A549 (cell line): Measurements from ENCODE around the gene CD274.

ENCODE experiments used
- CHD2 ChIP-seq: fragments of 150-350 bp; IDR thresholded peaks from 2 replicates; pipeline ENCODE4 v1.6.1; 2014; ENCODE audit warnings: low read length; ENCODE audit not compliant: partially characterized antibody
- CTCF ChIP-seq: fragments of >200 bp; sonication (Bioruptor Twin); formaldehyde crosslinking; IDR thresholded peaks from 3 replicates; pipeline ENCODE4 v1.5.1; 2016
- EP300 ChIP-seq, 2 experiments: fragments of >200 bp; sonication (Bioruptor Twin); formaldehyde crosslinking; IDR thresholded peaks; 2 replicates in 1 of 2; 3 replicates in 1 of 2; pipeline ENCODE4 v1.6.1; 2016 to 2017
- PHF8 ChIP-seq: fragments of 200-600 bp; sonication (generic); IDR thresholded peaks from 2 replicates; pipeline ENCODE4 v1.6.1; 2016; ENCODE audit warnings: low read depth, mild to moderate bottlenecking, antibody characterized with exemption, moderate library complexity, borderline replicate concordance
- POLR2A ChIP-seq: IDR thresholded peaks from 2 replicates; pipeline ENCODE4 v1.6.1; 2012; ENCODE audit warnings: mild to moderate bottlenecking, low read length
- POLR2AphosphoS2 ChIP-seq: conservative IDR thresholded peaks from 2 replicates; pipeline ENCODE4 v1.6.1; 2012; ENCODE audit warnings: low read length, improper control_type of control experiment, inconsistent platforms
- RAD21 ChIP-seq, 2 experiments: fragments of >200 bp in 1 of 2; sonication (Bioruptor Twin) in 1 of 2; formaldehyde crosslinking in 1 of 2; IDR thresholded peaks in 1 of 2; conservative IDR thresholded peaks in 1 of 2; 2 replicates in 1 of 2; 3 replicates in 1 of 2; pipeline ENCODE4 v1.6.1; 2012 to 2018; ENCODE audit warnings: inconsistent platforms in 1 of 2
- REST ChIP-seq: fragments of 200-600 bp; sonication (generic); IDR thresholded peaks from 2 replicates; pipeline ENCODE4 v1.6.1; 2016; ENCODE audit warnings: antibody characterized with exemption, mild to moderate bottlenecking, moderate library complexity
- RFX5 ChIP-seq: fragments of 450-650 bp; IDR thresholded peaks from 2 replicates; pipeline ENCODE4 v1.7.1; 2014; ENCODE audit warnings: antibody characterized with exemption, mild to moderate bottlenecking, moderate library complexity

- TF ChIP-seq CTCF, result no peak
- TF ChIP-seq POLR2AphosphoS2, result no peak
- no peak for TF ChIP-seq PHF8
- no peak for TF ChIP-seq RFX5
- TF ChIP-seq EP300 (IDR thresholded peaks at IDR 0.05), result no peak
- TF ChIP-seq POLR2A, result no peak
- TF ChIP-seq CHD2, result no peak
- no peak for TF ChIP-seq REST
- no peak for TF ChIP-seq RAD21 (conservative IDR thresholded peaks at IDR 0.05 in 1 of 2, IDR thresholded peaks at IDR 0.05 in 1 of 2)
These were observed 29.2 kb upstream of the CD274 start for GRCh38 chr9:5421163-5421562.
